HG03342 (cell line): ENCODE results near the gene NEO1.
"Not testable (repeated sequence)": the region's sequence is repeated elsewhere in the genome, so short reads cannot be mapped to it uniquely, and the experiment has no call there.

Experiments
- ATAC-seq: cut with Tn5 transposase; IDR thresholded peaks from one replicate; pipeline ENCODE4 v1.9.1; 2021; ENCODE audit warnings: mild to moderate bottlenecking, moderate library complexity; ENCODE audit not compliant: unreplicated experiment

Gene NEO1

DNA sequence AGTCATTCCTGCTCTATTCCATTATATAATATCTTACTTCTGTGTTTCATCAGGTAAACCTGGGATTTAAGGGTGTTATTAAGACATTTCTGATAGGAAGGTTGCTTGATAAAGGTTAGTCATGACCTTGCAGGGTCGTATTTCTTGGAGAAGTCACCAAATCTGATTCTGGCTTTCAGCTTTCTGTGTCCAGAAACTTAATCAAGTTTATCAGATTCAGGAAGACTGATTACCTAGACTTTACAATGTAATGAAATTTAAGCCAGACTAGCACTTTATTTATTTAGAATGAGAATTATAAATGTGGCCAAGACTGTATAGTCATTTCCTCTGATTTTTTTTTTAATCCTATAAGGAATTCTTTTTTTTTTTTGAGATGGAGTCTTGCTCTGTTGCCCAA is 81.9 kb downstream of the NEO1 start:
- no peak for ATAC-seq

- no peak for ATAC-seq
Observed at GRCh38 chr15:73139041-73139743, 86.9 kb downstream of the NEO1 start.

- ATAC-seq: no peak
Observed at GRCh38 chr15:73139744-73140553, 87.7 kb downstream of the NEO1 start.

DNA sequence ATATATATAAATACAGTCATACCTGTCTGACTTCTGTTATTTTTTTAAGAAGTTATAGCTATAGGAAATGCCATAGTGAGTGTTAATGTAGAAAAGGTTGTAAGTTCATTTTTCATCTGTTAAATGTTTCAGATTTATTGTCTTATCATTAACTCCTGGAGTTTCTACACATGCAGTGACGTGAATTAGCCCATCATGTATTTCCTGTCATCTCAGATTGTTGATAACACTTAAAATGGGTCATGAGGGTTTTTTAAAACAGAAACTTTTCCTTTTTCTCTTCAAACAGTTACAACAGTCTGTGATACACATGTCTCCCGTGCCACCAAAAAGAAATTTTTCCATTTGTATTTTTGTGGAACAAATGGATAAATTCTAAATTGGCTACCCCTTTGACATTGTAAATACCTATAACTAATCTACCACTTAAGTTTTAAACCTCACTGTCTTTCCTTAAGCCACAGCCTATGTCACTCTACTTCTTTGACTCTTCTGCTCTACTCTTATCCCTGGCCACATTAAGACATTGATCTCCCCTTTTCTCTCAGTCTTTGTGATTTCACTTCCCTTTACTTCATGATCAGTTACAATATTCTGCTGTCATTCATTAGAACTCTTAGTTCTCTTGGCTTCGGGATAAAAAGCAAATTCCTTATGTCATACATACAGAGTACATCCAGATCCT is 89.1 kb downstream of the NEO1 start:
- ATAC-seq: no peak

- ATAC-seq: no peak
Observed at GRCh38 chr15:73142802-73143762, 90.8 kb downstream of the NEO1 start.

DNA sequence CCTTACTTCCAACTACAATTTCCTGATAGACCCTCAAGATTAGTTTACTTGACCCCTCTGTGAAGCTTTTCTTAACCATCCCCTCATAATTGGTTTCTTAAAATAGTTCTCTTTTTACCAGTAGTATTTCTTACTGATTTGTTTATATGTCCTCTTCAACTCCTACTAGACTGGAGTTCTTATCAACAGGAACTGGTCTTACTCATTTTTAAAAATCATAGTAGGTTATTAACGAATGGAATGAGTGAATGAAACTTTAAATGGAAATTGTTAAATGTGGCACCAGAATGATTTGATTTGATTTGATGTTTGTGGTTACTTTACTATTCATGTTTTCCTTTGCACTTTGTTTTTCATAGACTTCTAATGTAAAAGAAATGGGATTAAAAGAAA is 91.5 kb downstream of the NEO1 start:
- no peak for ATAC-seq

DNA sequence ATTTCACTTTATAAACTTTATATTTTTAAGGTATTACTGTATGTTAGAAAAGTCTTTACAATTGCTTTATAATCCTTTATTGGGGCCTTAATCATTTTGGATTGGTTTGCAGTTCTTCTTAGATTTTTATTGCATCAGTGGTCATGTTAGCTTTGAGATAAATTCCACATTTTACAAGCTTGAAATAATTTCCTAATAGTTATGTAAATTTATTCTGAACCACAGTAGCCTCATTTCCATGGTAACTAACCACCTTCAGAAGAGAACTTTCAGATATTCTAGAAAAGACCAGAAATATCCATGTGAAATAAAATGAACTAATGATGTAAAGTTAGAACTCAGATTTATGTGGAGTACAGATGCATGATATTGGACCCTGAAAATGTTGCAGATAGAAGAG is 94.2 kb downstream of the NEO1 start:
- no peak for ATAC-seq

DNA sequence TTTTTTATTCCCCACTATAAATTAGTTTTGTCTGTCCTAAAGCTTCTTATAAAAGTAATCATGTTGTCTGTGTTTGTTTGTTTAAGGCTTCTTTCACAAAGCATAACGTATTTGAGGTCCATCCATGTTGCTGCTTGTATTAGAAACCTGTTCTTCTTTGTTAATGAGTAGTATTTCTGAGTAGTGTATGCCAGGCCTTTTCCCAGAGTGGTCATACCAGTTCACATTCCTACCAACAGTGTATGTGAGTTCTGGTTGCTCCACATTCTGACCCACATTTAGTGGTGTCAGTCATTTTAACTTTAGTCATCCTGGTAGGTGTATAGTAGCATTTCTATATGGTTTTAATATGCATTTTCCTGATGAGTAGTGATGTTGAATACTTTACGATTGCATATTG is 98.6 kb downstream of the NEO1 start:
- ATAC-seq: no peak

GRCh38 chr15:73153024-73153423 is 100.8 kb downstream of the NEO1 start:
- ATAC-seq: no peak

DNA sequence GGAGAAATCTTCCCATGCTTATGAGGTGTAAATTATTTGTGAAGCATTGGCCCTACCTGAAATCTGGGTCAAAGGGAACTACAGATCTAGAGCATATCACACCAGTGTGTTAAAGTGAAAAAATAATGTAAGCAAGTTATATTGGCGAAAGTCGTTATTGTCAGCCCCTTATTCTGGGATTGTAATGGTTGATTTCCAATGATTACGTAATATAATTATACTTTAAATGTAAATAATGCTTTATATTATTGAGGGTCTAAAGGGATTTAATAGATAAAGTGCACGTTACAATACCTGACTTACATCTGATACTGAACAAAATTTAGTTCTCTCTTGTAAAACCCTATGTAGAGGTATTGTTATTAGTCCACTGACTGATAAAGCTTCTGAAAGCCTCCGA is 101.2 kb downstream of the NEO1 start:
- ATAC-seq: no peak

DNA sequence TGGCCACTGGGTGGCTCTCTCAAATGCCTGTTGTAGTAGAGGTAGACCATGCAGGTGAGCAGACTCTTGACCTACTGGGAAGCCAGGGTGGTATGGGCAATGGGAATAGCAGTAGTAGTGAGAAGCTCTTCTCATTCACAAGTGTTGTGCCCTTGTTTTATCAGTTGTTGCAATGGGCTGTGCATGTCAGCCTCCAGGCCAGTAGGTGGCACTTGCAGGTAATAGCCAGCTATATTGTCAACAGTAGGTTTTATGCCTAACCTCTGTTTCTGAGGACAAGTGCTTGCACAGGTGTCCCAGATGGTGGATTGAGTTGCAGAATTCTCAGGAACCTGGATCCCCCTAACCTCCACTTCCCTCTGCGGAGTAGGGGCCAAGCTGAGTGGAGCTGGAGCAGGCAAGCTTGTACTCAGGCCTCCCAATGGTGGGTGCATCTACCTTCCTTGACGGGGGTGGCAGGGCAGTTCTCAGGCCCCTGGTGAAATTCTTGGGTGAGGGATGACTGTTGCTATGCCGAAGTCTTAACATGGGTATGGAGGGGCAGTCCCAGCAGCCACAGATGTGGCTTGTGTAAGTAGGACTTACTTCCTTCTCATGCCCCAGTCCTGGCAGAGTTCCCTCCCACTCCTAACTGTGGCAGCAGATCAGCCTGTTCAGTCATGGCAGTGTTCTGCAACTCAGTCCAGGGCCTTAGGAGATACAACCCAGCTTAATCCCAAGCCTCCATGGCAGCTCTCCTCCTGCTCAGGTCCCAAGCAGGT is 104.3 kb downstream of the NEO1 start:
- no peak for ATAC-seq

GRCh38 chr15:73161546-73161945 is 109.3 kb downstream of the NEO1 start:
- ATAC-seq: no peak

DNA sequence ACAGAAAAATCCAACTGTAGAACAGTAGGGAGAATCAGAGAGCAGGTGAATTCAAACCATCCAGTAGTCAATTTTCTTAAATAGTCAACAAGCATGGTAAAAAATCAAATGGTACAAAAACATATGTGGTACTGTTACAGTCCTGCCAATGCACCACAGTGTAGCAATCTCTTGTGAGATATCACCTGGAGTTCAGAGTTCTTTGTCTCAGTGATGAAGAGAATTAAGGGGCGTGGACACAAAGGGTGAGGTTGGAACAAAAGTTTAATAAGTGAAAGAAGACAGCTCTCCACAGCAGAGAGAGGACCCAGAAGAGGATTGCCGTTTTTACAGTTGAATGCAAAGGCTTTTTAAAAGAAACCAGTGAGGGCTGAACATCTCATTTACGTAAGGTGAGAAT is 113.2 kb downstream of the NEO1 start:
- no peak for ATAC-seq

DNA sequence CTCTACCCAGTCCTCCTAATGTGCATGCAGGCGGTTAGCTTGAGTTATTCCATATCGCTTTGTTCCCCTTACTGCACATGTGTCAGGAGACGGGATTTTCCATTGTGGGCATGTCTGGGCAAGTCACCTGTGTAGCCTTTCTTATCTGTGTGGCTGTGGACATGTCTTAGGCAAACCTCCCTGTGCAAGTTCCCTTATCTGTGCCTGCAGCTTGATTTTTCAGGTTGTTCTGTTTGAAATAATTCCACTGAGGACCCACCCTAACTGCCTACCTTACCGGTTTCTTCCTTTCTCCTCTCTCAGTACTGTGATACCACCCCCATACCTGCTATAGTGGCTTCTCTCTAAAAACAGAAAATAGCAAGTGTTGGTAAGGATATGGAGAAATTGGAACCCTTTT is 113.6 kb downstream of the NEO1 start:
- no peak for ATAC-seq

DNA sequence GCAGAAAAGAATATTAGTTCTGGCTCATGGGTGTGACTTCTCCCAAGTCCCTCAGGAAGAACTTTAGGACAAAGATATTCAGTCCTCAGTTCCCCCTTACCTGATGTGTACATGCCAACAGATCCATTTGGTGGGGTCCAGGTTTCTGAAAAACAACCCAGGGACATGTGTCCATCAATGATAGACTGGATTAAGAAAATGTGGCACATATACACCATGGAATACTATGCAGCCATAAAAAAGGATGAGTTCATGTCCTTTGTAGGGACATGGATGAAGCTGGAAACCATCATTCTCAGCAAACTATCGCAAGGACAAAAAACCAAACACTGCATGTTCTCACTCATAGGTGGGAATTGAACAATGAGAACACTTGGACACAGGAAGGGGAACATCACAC is 114.4 kb downstream of the NEO1 start:
- not testable (repeated sequence) for ATAC-seq

DNA sequence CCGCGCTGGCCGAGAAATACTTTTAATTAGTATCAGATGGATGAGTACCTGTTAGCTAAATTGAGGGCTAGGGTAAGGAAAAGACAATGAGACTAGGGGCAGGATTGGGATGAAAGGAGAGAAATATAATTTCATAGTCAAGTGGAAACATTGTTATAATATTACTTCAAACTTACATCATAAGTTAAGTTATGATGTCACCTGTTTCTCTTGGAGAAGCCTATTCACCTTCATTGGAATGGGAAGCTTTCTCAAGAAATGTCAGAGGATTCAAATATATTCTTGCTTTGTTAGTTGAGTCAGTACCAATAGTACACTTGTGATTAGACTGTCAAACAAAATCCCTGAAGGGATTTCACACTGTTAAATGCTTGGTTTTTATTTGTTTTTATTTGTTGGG is 116.2 kb downstream of the NEO1 start:
- no peak for ATAC-seq

GRCh38 chr15:73171711-73172110 is 119.4 kb downstream of the NEO1 start:
- ATAC-seq: no peak

DNA sequence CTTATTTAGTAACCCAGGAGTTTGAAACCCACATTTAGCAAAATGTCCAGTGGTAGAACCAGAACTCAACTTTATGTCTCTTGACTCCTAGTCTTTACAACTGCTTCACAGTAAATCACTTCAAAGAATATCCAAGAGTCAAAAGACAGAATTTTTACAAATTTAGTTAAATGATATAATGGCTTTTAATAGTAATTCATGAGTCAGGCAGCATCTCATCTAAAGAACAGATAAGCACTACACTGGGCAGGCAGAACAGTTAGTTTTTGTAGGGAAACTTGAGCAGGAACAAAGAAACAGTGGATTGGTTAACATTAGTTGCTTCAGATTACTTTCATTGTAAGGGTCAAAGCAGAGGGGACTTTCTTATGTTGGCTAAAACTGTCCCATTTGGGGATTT is 120.2 kb downstream of the NEO1 start:
- no peak for ATAC-seq

GRCh38 chr15:73174171-73174570 is 121.9 kb downstream of the NEO1 start:
- ATAC-seq: no peak

DNA sequence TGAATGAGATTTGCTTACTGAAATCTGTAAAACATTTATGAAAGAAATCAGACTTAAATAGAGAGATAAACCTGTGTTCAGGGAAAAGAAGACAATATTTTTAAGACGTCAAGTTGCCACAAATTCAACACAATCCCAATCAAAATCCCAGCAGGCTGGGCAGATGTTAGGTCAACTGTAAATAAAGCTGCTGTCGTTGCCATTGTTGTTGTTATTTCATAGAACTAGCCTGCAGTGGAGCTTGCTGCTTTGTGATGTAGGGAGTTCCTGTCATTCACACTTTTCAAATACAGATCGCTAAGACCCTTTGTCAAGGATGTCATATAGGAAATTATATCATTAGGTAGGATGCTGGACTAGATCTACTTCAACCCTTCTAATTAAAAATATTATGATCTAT is 123.1 kb downstream of the NEO1 start:
- no peak for ATAC-seq
